ENCODE data around the gene PNMT. TPM values are rescaled to one million over a fixed set of nuclear protein-coding genes. Genes with fewer than 3 reads are reported as not detected.
A peak's percentile ranks its signal among the peaks of the same experiment; 100 is the strongest.
"Not testable (repeated sequence)": the region's sequence is repeated elsewhere in the genome, so short reads cannot be mapped to it uniquely, and the experiment has no call there.

The PNMT gene
- total RNA-seq, 1 donor from 2014 or later, result 5.8 TPM

GRCh38 chr17:39701012-39701783, 32.9 kb downstream of the PNMT start:
- intact Hi-C loops (cut with micrococcal nuclease), result no loop called here
- DNase-seq (no peak), ATAC-seq (no peak)

- DNase-seq (no peak), ATAC-seq (no peak)
- intact Hi-C loops (cut with micrococcal nuclease), result no loop called here
These were observed 33.6 kb downstream of the PNMT start for GRCh38 chr17:39701784-39702422.

DNA sequence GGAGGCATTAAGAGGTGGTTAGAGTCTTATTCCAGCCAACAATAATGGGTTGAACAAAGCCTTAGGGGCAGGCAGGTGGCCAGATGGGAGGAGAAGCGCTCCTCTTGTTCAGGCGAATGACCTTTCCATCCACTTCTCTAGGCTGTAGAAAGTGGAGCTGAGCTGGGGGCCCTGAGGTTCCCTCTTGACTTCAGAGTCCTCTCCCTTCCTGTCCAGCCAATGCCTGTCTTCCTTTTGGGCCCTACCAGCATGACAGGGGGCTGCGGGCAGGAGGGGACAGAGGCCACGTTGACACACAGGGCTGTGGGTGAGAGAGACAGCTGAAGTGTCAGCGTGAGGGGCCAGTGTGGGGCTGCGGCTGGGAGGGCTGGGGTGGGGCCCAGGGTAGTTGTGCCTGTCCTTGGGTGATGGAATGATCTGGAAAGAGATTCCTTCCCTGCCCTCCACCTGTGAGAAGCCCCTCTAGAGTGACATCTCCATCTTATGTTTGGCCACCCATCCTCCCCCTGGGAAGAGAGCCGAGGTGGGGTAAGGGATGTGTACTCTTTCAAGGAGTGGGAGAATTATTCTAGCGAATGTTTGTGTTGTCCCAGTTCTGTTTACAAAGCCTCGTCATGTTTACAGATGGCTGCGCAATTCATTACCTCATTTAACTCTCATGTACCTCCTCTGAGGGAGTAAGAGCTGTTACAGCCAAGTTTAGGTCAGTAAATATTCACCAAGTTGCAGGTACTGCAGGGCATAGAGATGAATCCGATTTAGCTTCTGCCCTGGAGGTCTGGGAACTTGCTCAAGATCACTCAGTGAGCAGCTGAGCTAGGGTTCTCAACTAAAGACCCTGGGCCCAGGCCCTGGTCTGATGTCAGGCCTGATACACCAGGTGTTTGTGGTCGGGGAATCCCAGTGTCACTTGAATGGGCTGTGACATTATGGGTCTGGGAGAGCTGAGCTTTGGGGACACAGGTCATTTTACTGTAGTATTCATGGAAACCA, 34.9 kb downstream of the PNMT start:
- intact Hi-C loops (cut with micrococcal nuclease), result no loop called here
- ATAC-seq, result peak; percentile 5
- DNase-seq, result peak; percentile 35

- intact Hi-C loops (cut with micrococcal nuclease), result no loop called here
- ATAC-seq, result no peak
- DNase-seq, result no peak
These were observed 35.7 kb downstream of the PNMT start for GRCh38 chr17:39703913-39704312.

GRCh38 chr17:39704821-39705551, 36.7 kb downstream of the PNMT start:
- intact Hi-C loops (cut with micrococcal nuclease), result no loop called here
- DNase-seq (peak; percentile 33), ATAC-seq (peak; percentile 19)

DNA sequence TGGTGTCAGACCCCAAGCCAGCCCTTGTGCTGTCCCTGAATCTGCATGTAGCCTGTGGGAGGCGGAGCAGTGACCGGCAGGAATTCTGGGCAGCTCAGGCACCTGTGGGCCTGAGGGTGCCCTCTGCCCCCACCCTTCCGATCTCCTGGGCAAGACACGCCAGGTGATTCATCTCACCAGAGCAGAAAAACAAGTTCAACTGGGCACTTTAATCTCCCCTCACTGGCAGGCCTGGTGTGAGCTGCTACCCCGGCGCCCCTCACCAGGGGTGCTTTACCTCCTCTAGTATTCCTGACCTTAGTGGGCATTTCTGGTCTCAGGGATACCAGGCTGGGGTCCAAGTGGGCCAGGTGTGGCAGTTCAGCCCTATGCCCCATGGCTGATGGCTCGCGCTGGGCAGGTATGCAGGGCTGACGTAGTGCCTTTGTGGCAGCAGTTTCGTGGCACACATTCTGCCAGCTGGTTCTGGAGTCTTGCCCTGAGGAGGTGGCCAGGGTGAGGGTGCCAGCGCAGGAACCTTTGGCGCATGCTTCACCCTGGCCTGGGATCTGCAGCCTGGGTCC, 37.6 kb downstream of the PNMT start:
- intact Hi-C loops (cut with micrococcal nuclease), result no loop called here

GRCh38 chr17:39706383-39706782, 38.1 kb downstream of the PNMT start:
- intact Hi-C loops (cut with micrococcal nuclease), result no loop called here
- no peak for ATAC-seq
- no peak for DNase-seq

More for the DNA sequence above, 37.6 kb downstream of the PNMT start:
- ATAC-seq (peak; percentile 80), DNase-seq (peak; percentile 74)

GRCh38 chr17:39706921-39707337, 38.7 kb downstream of the PNMT start:
- ATAC-seq (no peak), DNase-seq (no peak)
- intact Hi-C loops (cut with micrococcal nuclease), result no loop called here

- no peak for ATAC-seq
- no peak for DNase-seq
- intact Hi-C loops (cut with micrococcal nuclease), result no loop called here
These were observed 41.2 kb downstream of the PNMT start for GRCh38 chr17:39709319-39709997.

- DNase-seq (no peak), ATAC-seq (no peak)
- intact Hi-C loops (cut with micrococcal nuclease), result no loop called here
These were observed 42.0 kb downstream of the PNMT start for GRCh38 chr17:39709998-39710964.

DNA sequence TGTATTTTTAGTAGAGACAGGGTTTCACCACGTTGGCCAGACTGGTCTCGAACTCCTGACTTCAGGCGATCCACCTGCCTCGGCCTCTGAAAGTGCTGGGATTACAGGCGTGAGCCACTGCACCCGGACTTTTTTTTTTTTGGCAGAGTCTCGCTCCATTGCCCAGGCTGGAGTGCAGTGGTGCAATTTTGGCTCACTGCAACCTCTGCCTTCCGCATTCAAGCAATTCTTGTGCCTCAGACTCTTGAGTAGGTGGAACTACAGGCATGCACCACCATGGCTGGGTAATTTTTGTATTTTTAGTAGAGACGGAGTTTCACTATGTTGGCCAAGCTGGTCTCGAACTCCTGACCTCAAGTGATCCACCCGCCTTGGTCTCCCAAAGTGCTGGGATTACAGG, 42.8 kb downstream of the PNMT start:
- intact Hi-C loops (cut with micrococcal nuclease); ATAC-seq: not testable (repeated sequence)

GRCh38 chr17:39711851-39712250, 43.6 kb downstream of the PNMT start:
- intact Hi-C loops (cut with micrococcal nuclease), result no loop called here
- ATAC-seq (no peak), DNase-seq (no peak)

More for the DNA sequence above, 42.8 kb downstream of the PNMT start:
- DNase-seq, result not testable (repeated sequence)

DNA sequence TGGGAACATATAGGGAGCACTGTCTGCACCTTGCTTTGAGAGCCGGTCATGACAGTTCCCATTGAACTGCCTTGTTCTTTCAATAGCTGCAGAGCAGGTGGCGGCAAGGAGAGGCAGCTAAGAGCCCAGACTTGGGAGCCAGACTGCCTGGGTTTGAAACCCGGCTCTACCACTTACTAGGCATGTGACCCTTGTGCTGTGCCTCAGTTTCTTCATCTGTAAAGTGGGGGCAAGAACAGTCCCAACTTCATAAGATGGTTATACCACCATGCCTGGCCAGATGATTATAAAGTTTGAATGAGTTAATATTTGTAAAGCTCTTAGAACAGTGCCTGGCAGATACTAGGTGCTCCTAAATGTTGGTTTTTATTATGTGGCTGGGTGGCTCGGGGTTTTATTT, 46.0 kb downstream of the PNMT start:
- intact Hi-C loops (cut with micrococcal nuclease), result no loop called here
- DNase-seq (no peak), ATAC-seq (no peak)

- peak; percentile 3 for ATAC-seq
- intact Hi-C loops (cut with micrococcal nuclease), result no loop called here
- no peak for DNase-seq
These were observed 47.3 kb downstream of the PNMT start for GRCh38 chr17:39715375-39716072.

DNA sequence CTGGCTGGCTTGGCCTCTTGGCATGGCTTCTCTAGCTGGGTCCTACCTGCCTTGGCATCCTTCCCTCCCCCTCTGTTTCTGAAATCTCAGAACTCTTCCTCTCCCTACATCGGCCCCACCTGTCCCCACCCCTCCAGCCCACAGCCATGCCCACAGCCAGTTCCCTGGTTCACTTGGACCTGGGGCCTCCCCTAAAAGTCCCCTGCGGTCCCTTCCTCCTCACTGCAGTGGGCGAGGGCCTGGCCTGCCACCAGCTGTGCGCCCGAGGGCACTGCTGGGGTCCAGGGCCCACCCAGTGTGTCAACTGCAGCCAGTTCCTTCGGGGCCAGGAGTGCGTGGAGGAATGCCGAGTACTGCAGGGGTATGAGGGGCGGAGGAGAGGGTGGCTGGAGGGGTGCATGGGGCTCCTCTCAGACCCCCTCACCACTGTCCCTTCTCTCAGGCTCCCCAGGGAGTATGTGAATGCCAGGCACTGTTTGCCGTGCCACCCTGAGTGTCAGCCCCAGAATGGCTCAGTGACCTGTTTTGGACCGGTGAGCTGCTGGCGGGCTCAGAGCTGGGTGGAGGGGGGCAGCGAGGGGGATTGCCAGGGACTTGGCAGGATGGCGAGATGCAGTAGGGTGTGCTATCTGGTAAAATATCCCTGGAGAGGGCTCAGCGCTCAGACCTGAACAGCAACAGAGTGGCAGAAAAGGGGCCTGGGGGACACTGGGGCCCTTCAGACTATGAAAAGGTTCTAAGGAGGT, 48.0 kb downstream of the PNMT start:
- intact Hi-C loops (cut with micrococcal nuclease), result no loop called here
- peak; percentile 88 for ATAC-seq
- DNase-seq, result peak; percentile 65

All from left ventricle myocardium superior (tissue), 1 donor.